BJ (cell line): Measurements from ENCODE around the gene SYCN. TPM values are rescaled to one million over a fixed set of nuclear protein-coding genes. Genes with fewer than 3 reads are reported as not detected.

Experiments
- CTCF ChIA-PET: fragments of 350-600 bp; formaldehyde crosslinking; extraction: SDS; loops from one replicate; lab custom pipeline; 2021; ENCODE audit warnings: antibody characterized with exemption, inconsistent platforms; lab: Yijun Ruan, JAX
- POLR2A ChIA-PET: fragments of 300-600 bp; sonication (Branson Sonifier 250); formaldehyde crosslinking; extraction: SDS; loops from one replicate; lab custom pipeline; 2021; ENCODE audit warnings: antibody characterized with exemption; lab: Charles Lee
- DNase-seq: peaks from one replicate; pipeline ENCODE4 v3.0.0-alpha.2; 2011; ENCODE audit warnings: low read depth
- H3K27me3 ChIP-seq: 2 replicates; pipeline ENCODE4 v1.6.0; 2011; ENCODE audit warnings: low read length; ENCODE audit not compliant: control insufficient read depth, insufficient read depth
- H3K36me3 ChIP-seq: 2 replicates; pipeline ENCODE4 v1.5.1; 2011; ENCODE audit warnings: low read length; ENCODE audit not compliant: control insufficient read depth, insufficient read depth
- H3K4me3 ChIP-seq: 2 replicates; pipeline ENCODE4 v1.5.1; 2011; ENCODE audit warnings: low read depth, mild to moderate bottlenecking, control low read depth, low read length
- polyA plus RNA-seq: library from polyadenylated mRNA; depleted of rRNA; stranded (reverse); fragments of >200 nt; gene quantifications from 2 replicates; pipeline ENCODE4 v1.2.3, GENCODE V29; 2011; rRNA removed
- TF ChIP-seq, protein P1 (sequence below): IDR thresholded peaks from 2 replicates; pipeline ENCODE4 v1.5.1; 2011; ENCODE audit warnings: low read depth, mild to moderate bottlenecking, control low read depth, inconsistent platforms, low read length, moderate library complexity; ENCODE audit not compliant: insufficient read depth

The SYCN gene
- polyA plus RNA-seq, 1 experiment, result not detected

- POLR2A ChIA-PET, result no interaction called here
- DNase-seq, result no peak
- Histone ChIP-seq H3K36me3 (peaks cover 3% of the 10 kb centered on the region; the same call in 1 of the 2 replicates), H3K4me3 (no peak overlapping the region), H3K27me3 (no peaks in the 10 kb centered on the region)
- TF ChIP-seq, protein P1, sequence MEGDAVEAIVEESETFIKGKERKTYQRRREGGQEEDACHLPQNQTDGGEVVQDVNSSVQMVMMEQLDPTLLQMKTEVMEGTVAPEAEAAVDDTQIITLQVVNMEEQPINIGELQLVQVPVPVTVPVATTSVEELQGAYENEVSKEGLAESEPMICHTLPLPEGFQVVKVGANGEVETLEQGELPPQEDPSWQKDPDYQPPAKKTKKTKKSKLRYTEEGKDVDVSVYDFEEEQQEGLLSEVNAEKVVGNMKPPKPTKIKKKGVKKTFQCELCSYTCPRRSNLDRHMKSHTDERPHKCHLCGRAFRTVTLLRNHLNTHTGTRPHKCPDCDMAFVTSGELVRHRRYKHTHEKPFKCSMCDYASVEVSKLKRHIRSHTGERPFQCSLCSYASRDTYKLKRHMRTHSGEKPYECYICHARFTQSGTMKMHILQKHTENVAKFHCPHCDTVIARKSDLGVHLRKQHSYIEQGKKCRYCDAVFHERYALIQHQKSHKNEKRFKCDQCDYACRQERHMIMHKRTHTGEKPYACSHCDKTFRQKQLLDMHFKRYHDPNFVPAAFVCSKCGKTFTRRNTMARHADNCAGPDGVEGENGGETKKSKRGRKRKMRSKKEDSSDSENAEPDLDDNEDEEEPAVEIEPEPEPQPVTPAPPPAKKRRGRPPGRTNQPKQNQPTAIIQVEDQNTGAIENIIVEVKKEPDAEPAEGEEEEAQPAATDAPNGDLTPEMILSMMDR, result no peak
- CTCF ChIA-PET, result no interaction called here
These were observed 49.4 kb downstream of the SYCN start for GRCh38 chr19:39154629-39155100.

- Histone ChIP-seq H3K4me3 (no peak overlapping the region), H3K36me3 (peaks cover 4% of the 10 kb centered on the region; the same call in 1 of the 2 replicates), H3K27me3 (no peaks in the 10 kb centered on the region)
- POLR2A ChIA-PET, result no interaction called here
- no peak for DNase-seq
- TF ChIP-seq, protein P1, result no peak
- CTCF ChIA-PET, result no interaction called here
These were observed 49.9 kb downstream of the SYCN start for GRCh38 chr19:39154100-39154628.

Other genes with a start within 250 kb of the SYCN start
- 14.5 and 19.5 TPM in 2 replicates for gene FBXO17, start 228.5 kb downstream of the SYCN start, polyA plus RNA-seq
- 4.4 and 7.0 TPM in 2 replicates for gene FBXO27, start 171.7 kb downstream of the SYCN start, polyA plus RNA-seq
- not detected in 2 replicates for gene ACP7, start 119.9 kb downstream of the SYCN start, polyA plus RNA-seq
- 10.2 and 19.6 TPM in 2 replicates for gene PAK4, start 78.5 kb downstream of the SYCN start, polyA plus RNA-seq
- gene NCCRP1, start 7.3 kb downstream of the SYCN start, polyA plus RNA-seq, result 0.04 TPM in 2 replicates
- not detected in 2 replicates for gene IFNL3, start 40.7 kb upstream of the SYCN start, polyA plus RNA-seq
- gene IFNL4, start 44.6 kb upstream of the SYCN start, polyA plus RNA-seq, result not detected in 2 replicates
- not detected in 2 replicates for gene IFNL2, start 64.1 kb upstream of the SYCN start, polyA plus RNA-seq
- not detected in 2 replicates for gene IFNL1, start 92.1 kb upstream of the SYCN start, polyA plus RNA-seq
- 0.02 and 0.06 TPM in 2 replicates for gene LRFN1, start 116.6 kb upstream of the SYCN start, polyA plus RNA-seq
- gene GMFG, start 131.8 kb upstream of the SYCN start, polyA plus RNA-seq, result 0.50 and 0.56 TPM in 2 replicates
- 45.7 and 75.7 TPM in 2 replicates for gene SAMD4B, start 138.2 kb upstream of the SYCN start, polyA plus RNA-seq
- gene PAF1, start 186.8 kb upstream of the SYCN start, polyA plus RNA-seq, result 50.2 and 51.8 TPM in 2 replicates
- gene MED29, start 187.1 kb upstream of the SYCN start, polyA plus RNA-seq, result 28.5 and 36.6 TPM in 2 replicates
- 4.8 and 9.5 TPM in 2 replicates for gene ZFP36, start 202.6 kb upstream of the SYCN start, polyA plus RNA-seq
- gene PLEKHG2, start 208.4 kb upstream of the SYCN start, polyA plus RNA-seq, result 12.5 and 20.6 TPM in 2 replicates
- gene RPS16, start 231.7 kb upstream of the SYCN start, polyA plus RNA-seq, result 2,401 and 2,896 TPM in 2 replicates
- 55.2 and 81.8 TPM in 2 replicates for gene SUPT5H, start 241.3 kb upstream of the SYCN start, polyA plus RNA-seq